ENCODE measurements around the gene ARHGAP21. TPM values are rescaled to one million over a fixed set of nuclear protein-coding genes. Genes with fewer than 3 reads are reported as not detected.

ARHGAP21 gene
- total RNA-seq, 1 donor from 2014 or later, result 104 TPM

- DNase-seq (ENCODE audit: low spot score) (peak; percentile 98), ATAC-seq (peak; percentile 97)
- intact Hi-C loops (cut with DNase I), result no loop called here
Measured at GRCh38 chr10:24724381-24725228, 918 bp upstream of the ARHGAP21 start.

GRCh38 chr10:24723386-24723787 lies 300 bp downstream of the ARHGAP21 start:
- DNase-seq (ENCODE audit: low spot score), result no peak
- intact Hi-C loops (cut with DNase I), result no loop called here
- no peak for ATAC-seq

GRCh38 chr10:24722676-24723385 lies 856 bp downstream of the ARHGAP21 start:
- DNase-seq (ENCODE audit: low spot score) (peak; percentile 74), ATAC-seq (peak; percentile 16)

GRCh38 chr10:24722131-24722675 lies 1.5 kb downstream of the ARHGAP21 start:
- intact Hi-C loops (cut with DNase I), result no loop called here

More at GRCh38 chr10:24722676-24723385, 856 bp downstream of the ARHGAP21 start:
- intact Hi-C loops (cut with DNase I), result no loop called here

GRCh38 chr10:24721229-24722106 lies 2.2 kb downstream of the ARHGAP21 start:
- DNase-seq (ENCODE audit: low spot score), result peak; percentile 63
- intact Hi-C loops (cut with DNase I), result no loop called here

More at GRCh38 chr10:24722131-24722675, 1.5 kb downstream of the ARHGAP21 start:
- DNase-seq (ENCODE audit: low spot score), result no peak
- ATAC-seq, result no peak

GRCh38 chr10:24720096-24720495 lies 3.6 kb downstream of the ARHGAP21 start:
- intact Hi-C loops (cut with DNase I), result no loop called here
- no peak for ATAC-seq
- DNase-seq (ENCODE audit: low spot score), result no peak

More at GRCh38 chr10:24721229-24722106, 2.2 kb downstream of the ARHGAP21 start:
- no peak for ATAC-seq

GRCh38 chr10:24718031-24718855 lies 5.4 kb downstream of the ARHGAP21 start:
- DNase-seq (ENCODE audit: low spot score) (no peak), ATAC-seq (no peak)
- intact Hi-C loops (cut with DNase I), result no loop called here

GRCh38 chr10:24716295-24716694 lies 7.4 kb downstream of the ARHGAP21 start:
- DNase-seq (ENCODE audit: low spot score), result no peak
- intact Hi-C loops (cut with DNase I), result no loop called here
- ATAC-seq, result peak; percentile 41

- DNase-seq (ENCODE audit: low spot score), result no peak
- intact Hi-C loops (cut with DNase I), result no loop called here
- no peak for ATAC-seq
Measured at GRCh38 chr10:24715246-24715769, 8.4 kb downstream of the ARHGAP21 start.

GRCh38 chr10:24713086-24713485 lies 10.6 kb downstream of the ARHGAP21 start:
- ATAC-seq (no peak), DNase-seq (ENCODE audit: low spot score) (no peak)
- intact Hi-C loops (cut with DNase I), result no loop called here

GRCh38 chr10:24711465-24711864 lies 12.2 kb downstream of the ARHGAP21 start:
- ATAC-seq (no peak), DNase-seq (ENCODE audit: low spot score) (no peak)
- intact Hi-C loops (cut with DNase I), result no loop called here

- no peak for ATAC-seq
- no peak for DNase-seq (ENCODE audit: low spot score)
- intact Hi-C loops (cut with DNase I), result no loop called here
Measured at GRCh38 chr10:24708081-24708480, 15.6 kb downstream of the ARHGAP21 start.

GRCh38 chr10:24707445-24707844 lies 16.2 kb downstream of the ARHGAP21 start:
- intact Hi-C loops (cut with DNase I), result no loop called here
- DNase-seq (ENCODE audit: low spot score) (no peak), ATAC-seq (no peak)

GRCh38 chr10:24706479-24707118 lies 17.1 kb downstream of the ARHGAP21 start:
- DNase-seq (ENCODE audit: low spot score) (no peak), ATAC-seq (peak; percentile 80)
- intact Hi-C loops (cut with DNase I), result no loop called here

GRCh38 chr10:24703700-24704099 lies 20.0 kb downstream of the ARHGAP21 start:
- ATAC-seq, result peak; percentile 66
- intact Hi-C loops (cut with DNase I), result no loop called here
- DNase-seq (ENCODE audit: low spot score), result no peak

GRCh38 chr10:24701447-24701846 lies 22.2 kb downstream of the ARHGAP21 start:
- intact Hi-C loops (cut with DNase I), result no loop called here
- ATAC-seq, result no peak
- DNase-seq (ENCODE audit: low spot score), result no peak

- intact Hi-C loops (cut with DNase I), result no loop called here
- DNase-seq (ENCODE audit: low spot score) (no peak), ATAC-seq (no peak)
Measured at GRCh38 chr10:24700948-24701347, 22.7 kb downstream of the ARHGAP21 start.
